Large intestine (tissue), 12 donors: ENCODE data around the gene FOLR1. TPM values are rescaled to one million over a fixed set of nuclear protein-coding genes. Genes with fewer than 3 reads are reported as not detected.
"Not testable (repeated sequence)": the region's sequence is repeated elsewhere in the genome, so short reads cannot be mapped to it uniquely, and the experiment has no call there.

ENCODE experiments used
- DNase-seq, 2 donors: peaks; one replicate each; pipeline versions ENCODE4 v3.0.0 to v3.0.0-alpha.2; 2013
- H3K27ac ChIP-seq: one replicate; pipeline ENCODE4 v1.5.1; 2013; ENCODE audit warnings: low read length
- H3K27me3 ChIP-seq: 2 replicates; pipeline ENCODE4 v1.6.1; 2013; ENCODE audit warnings: low read length; ENCODE audit not compliant: control insufficient read depth, insufficient read depth
- H3K36me3 ChIP-seq: 2 replicates; pipeline ENCODE4 v1.6.1; 2013; ENCODE audit warnings: low read length; ENCODE audit not compliant: control insufficient read depth, insufficient read depth
- H3K4me1 ChIP-seq: one replicate; pipeline ENCODE4 v1.6.1; 2013; ENCODE audit warnings: low read length; ENCODE audit not compliant: control insufficient read depth, insufficient read depth
- H3K4me3 ChIP-seq: one replicate; pipeline ENCODE4 v1.5.1; 2013; ENCODE audit warnings: low read length
- H3K9me3 ChIP-seq: one replicate; pipeline ENCODE4 v1.6.1; 2013; ENCODE audit warnings: mild to moderate bottlenecking, low read depth, low read length, moderate library complexity; ENCODE audit not compliant: control insufficient read depth
- WGBS: methylation state at CpG from one replicate; pipeline ENCODE4 v1.1.5; 2013; ENCODE audit warnings: low lambda C conversion rate; ENCODE audit not compliant: insufficient coverage; 5-methylcytosine and 5-hydroxymethylcytosine counted together
- long read RNA-seq, 11 donors: transcript quantifications; one replicate each; lab custom pipeline, GENCODE V29; 2026
- polyA plus RNA-seq: library from polyadenylated mRNA; unstranded; fragments of 120-200 nt; gene quantifications from one replicate; pipeline ENCODE4 v1.2.1, GENCODE V29; 2013

FOLR1 gene
- 1.9 TPM for polyA plus RNA-seq
- long read RNA-seq, donor 1, partial matches to known transcripts = 0 of 1 reads
- long read RNA-seq, donor 1, other reads (novel, unspliced or antisense) = 0 of 1 reads
- long read RNA-seq, donor 2 = 0 reads
- long read RNA-seq, donor 3 = 0 reads
- long read RNA-seq, donor 4 = 0 reads
- long read RNA-seq, donor 5, transcript FOLR1-202 (4 exons, 996 nt) = major isoform, 6 of 9 reads
- long read RNA-seq, donor 5, partial matches to known transcripts = 0 of 9 reads
- long read RNA-seq, donor 5, other reads (novel, unspliced or antisense) = 0 of 9 reads
- long read RNA-seq, donor 6, partial matches to known transcripts = 0 of 2 reads
- long read RNA-seq, donor 6, other reads (novel, unspliced or antisense) = 0 of 2 reads
- long read RNA-seq, donor 7, partial matches to known transcripts = 0 of 3 reads
- long read RNA-seq, donor 7, other reads (novel, unspliced or antisense) = 0 of 3 reads
- long read RNA-seq, donor 8, partial matches to known transcripts = 0 of 1 reads
- long read RNA-seq, donor 8, other reads (novel, unspliced or antisense) = 0 of 1 reads
- long read RNA-seq, donor 9, partial matches to known transcripts = 0 of 1 reads
- long read RNA-seq, donor 9, other reads (novel, unspliced or antisense) = 0 of 1 reads
- long read RNA-seq, donor 10, partial matches to known transcripts = 0 of 3 reads
- long read RNA-seq, donor 10, other reads (novel, unspliced or antisense) = 0 of 3 reads
- long read RNA-seq, donor 11 = 0 reads

- Histone ChIP-seq H3K4me3 (no peak within 1 kb of the TSS), H3K27me3 (no peaks in the 10 kb centered on the region), H3K36me3 (no peaks in the 10 kb centered on the region), H3K4me1 (peaks cover 10% of the 10 kb centered on the region), H3K27ac (no peak within 1 kb of the TSS), H3K9me3 (no peaks in the 10 kb centered on the region)
- DNase-seq = no peak
- no CpG with 5 or more reads among the region's 5 CpGs for WGBS
Observed at GRCh38 chr11:72191961-72192381, at the start of gene FOLR1. Gene FOLR1 (plus strand): TSS chr11:72192140. CDS start chr11:72192174, 34 bp downstream.

GRCh38 chr11:72142543-72142942 is 49.4 kb upstream of the FOLR1 start:
- not testable (repeated sequence) for H3K27me3 ChIP-seq, H3K4me3 ChIP-seq, H3K36me3 ChIP-seq, DNase-seq, H3K9me3 ChIP-seq, H3K27ac ChIP-seq, H3K4me1 ChIP-seq
- WGBS = no CpG with 5 or more reads among the region's 1 CpG

- Histone ChIP-seq H3K4me3 (no peak overlapping the region), H3K4me1 (no peaks in the 10 kb centered on the region), H3K9me3 (no peaks in the 10 kb centered on the region), H3K27me3 (no peaks in the 10 kb centered on the region), H3K27ac (no peak overlapping the region), H3K36me3 (no peaks in the 10 kb centered on the region)
- no peak for DNase-seq
- no CpG with 5 or more reads among the region's 4 CpGs for WGBS
Observed at GRCh38 chr11:72144807-72145565, 47.0 kb upstream of the FOLR1 start.

- no peaks in the 10 kb centered on the region for H3K4me1 ChIP-seq
- DNase-seq = no peak
- no CpG with 5 or more reads among the region's 2 CpGs for WGBS
- H3K9me3 ChIP-seq = no peaks in the 10 kb centered on the region
- no peaks in the 10 kb centered on the region for H3K27me3 ChIP-seq
- no peaks in the 10 kb centered on the region for H3K36me3 ChIP-seq
- no peak overlapping the region for H3K4me3 ChIP-seq
- no peak overlapping the region for H3K27ac ChIP-seq
Observed at GRCh38 chr11:72146625-72147024, 45.3 kb upstream of the FOLR1 start.

- Histone ChIP-seq H3K27ac (no peak overlapping the region), H3K9me3 (no peaks in the 10 kb centered on the region), H3K4me3 (no peak overlapping the region), H3K4me1 (no peaks in the 10 kb centered on the region), H3K27me3 (no peaks in the 10 kb centered on the region), H3K36me3 (no peaks in the 10 kb centered on the region)
- WGBS = 75% methylated on average over 2 of the region's 4 CpGs
- no peak for DNase-seq
Observed at GRCh38 chr11:72150882-72151281, 41.1 kb upstream of the FOLR1 start.

GRCh38 chr11:72153874-72154273 is 38.1 kb upstream of the FOLR1 start:
- H3K36me3 ChIP-seq, H3K27me3 ChIP-seq, H3K4me1 ChIP-seq, H3K27ac ChIP-seq, H3K9me3 ChIP-seq, DNase-seq, H3K4me3 ChIP-seq: not testable (repeated sequence)
- no CpG with 5 or more reads among the region's 6 CpGs for WGBS

GRCh38 chr11:72154816-72155215 is 37.1 kb upstream of the FOLR1 start:
- no peak for DNase-seq
- no CpG with 5 or more reads among the region's 3 CpGs for WGBS

GRCh38 chr11:72155751-72156150 is 36.2 kb upstream of the FOLR1 start:
- WGBS = no CpG with 5 or more reads among the region's 4 CpGs
- Histone ChIP-seq H3K27ac (no peak overlapping the region), H3K27me3 (no peaks in the 10 kb centered on the region), H3K9me3 (no peaks in the 10 kb centered on the region), H3K4me1 (no peaks in the 10 kb centered on the region), H3K36me3 (no peaks in the 10 kb centered on the region), H3K4me3 (no peak overlapping the region)
- no peak for DNase-seq

More at GRCh38 chr11:72154816-72155215, 37.1 kb upstream of the FOLR1 start:
- Histone ChIP-seq H3K27me3 (no peaks in the 10 kb centered on the region), H3K36me3 (no peaks in the 10 kb centered on the region), H3K4me1 (no peaks in the 10 kb centered on the region), H3K9me3 (no peaks in the 10 kb centered on the region), H3K4me3 (no peak overlapping the region), H3K27ac (no peak overlapping the region)

- H3K4me1 ChIP-seq = no peaks in the 10 kb centered on the region
- H3K9me3 ChIP-seq = no peaks in the 10 kb centered on the region
- no peak overlapping the region for H3K4me3 ChIP-seq
- no peak for DNase-seq
- H3K27me3 ChIP-seq = no peaks in the 10 kb centered on the region
- no peaks in the 10 kb centered on the region for H3K36me3 ChIP-seq
- no peak overlapping the region for H3K27ac ChIP-seq
- WGBS = 61% methylated on average over 2 of the region's 4 CpGs
Observed at GRCh38 chr11:72157131-72157530, 34.8 kb upstream of the FOLR1 start.

- Histone ChIP-seq H3K27me3 (no peaks in the 10 kb centered on the region), H3K36me3 (no peaks in the 10 kb centered on the region), H3K9me3 (no peaks in the 10 kb centered on the region), H3K27ac (no peak overlapping the region), H3K4me3 (no peak overlapping the region), H3K4me1 (peaks cover 4% of the 10 kb centered on the region)
- no peak for DNase-seq
- WGBS = no CpG with 5 or more reads among the region's 2 CpGs
Observed at GRCh38 chr11:72160319-72160718, 31.6 kb upstream of the FOLR1 start.
